ENCODE measurements around the gene MARK1. TPM values are rescaled to one million over a fixed set of nuclear protein-coding genes. Genes with fewer than 3 reads are reported as not detected.

Gene MARK1
- total and polyA plus RNA-seq, 2 of the 13 experiments (the other 11 are each of a cell fraction or from before 2014, with no cell fraction given) = not detected

GRCh38 chr1:220556641-220557040 lies 28.7 kb downstream of the MARK1 start:
- TF ChIP-seq CAMTA2 (CRISPR knock-in tag; IDR thresholded peaks at IDR 0.05; ENCODE audit: borderline replicate concordance) = no peak
- TF ChIP-seq MTF1 (CRISPR knock-in tag; IDR thresholded peaks at IDR 0.05) = no peak
- TF ChIP-seq MTA3 (CRISPR knock-in tag; IDR thresholded peaks at IDR 0.05) = no peak
- no peak for TF ChIP-seq GFI1 (CRISPR knock-in tag; IDR thresholded peaks at IDR 0.05; ENCODE audit: borderline replicate concordance)
- no peak for TF ChIP-seq SIX1 (CRISPR knock-in tag; IDR thresholded peaks at IDR 0.05; ENCODE audit: borderline replicate concordance)
- no peak for TF ChIP-seq ZNF333 (CRISPR knock-in tag; IDR thresholded peaks at IDR 0.05; ENCODE audit: borderline replicate concordance)
- Histone ChIP-seq H3K9me3 (ENCODE audit: low read length) (no peaks in the 10 kb centered on the region), H3K27ac (ENCODE audit: extremely low read length, insufficient read depth, low read length) (no peak overlapping the region), H3K4me3 (replicated peaks in 1 of 3; ENCODE audit: insufficient read depth in 1 of 3, low read depth in 2 of 3, low read length in 3 of 3) (no peak overlapping the region), H3K4me1 (ENCODE audit: insufficient read depth, low read length) (no peaks in the 10 kb centered on the region), H4K20me1 (ENCODE audit: insufficient read depth, low read length) (no peaks in the 10 kb centered on the region), H3K27me3 (ENCODE audit: control insufficient read depth in 1 of 2, insufficient read depth in 2 of 2, low read length in 2 of 2) (no peaks in the 10 kb centered on the region), H3K79me2 (ENCODE audit: insufficient read depth, low read length) (no peaks in the 10 kb centered on the region), H3K36me3 (replicated peaks in 1 of 2; ENCODE audit: control insufficient read depth in 1 of 2, insufficient read depth in 2 of 2, low read length in 2 of 2) (no peaks in the 10 kb centered on the region), H2AFZ (ENCODE audit: low read length) (no peak overlapping the region), H3K4me2 (ENCODE audit: low read depth, low read length) (no peak overlapping the region), H3K9ac (ENCODE audit: insufficient read depth, low read depth, low read length) (no peak overlapping the region)
- no TSS peak for BruUV-seq (replicated peaks)
- FAIRE-seq = no peak
- CTCF ChIA-PET (ENCODE audit: low intra/inter-chr PET ratio, low total read pairs) = no interaction called here
- in situ Hi-C loops (cut with HindIII; ENCODE audit: extremely low pct_ligation_motif_present, low pct_unique_long_range_greater_than_20kb) (no loop called here), intact Hi-C loops (cut with micrococcal nuclease; ENCODE audit: unreplicated experiment) (no loop called here)
- ATAC-seq = no peak
- POLR2A ChIA-PET = no interaction called here
- DNase-seq (ENCODE audit: low spot score) = no peak

GRCh38 chr1:220563564-220563963 lies 35.6 kb downstream of the MARK1 start:
- 0% methylated on average over 1 of the region's 1 CpG for WGBS (ENCODE audit: low lambda C conversion rate)
- Histone ChIP-seq H3K79me2 (ENCODE audit: insufficient read depth, low read length) (no peaks in the 10 kb centered on the region), H3K4me3 (replicated peaks in 1 of 3; ENCODE audit: insufficient read depth in 1 of 3, low read depth in 2 of 3, low read length in 3 of 3) (no peak overlapping the region), H2AFZ (ENCODE audit: low read length) (no peak overlapping the region), H4K20me1 (ENCODE audit: insufficient read depth, low read length) (no peaks in the 10 kb centered on the region), H3K9me3 (ENCODE audit: low read length) (no peaks in the 10 kb centered on the region), H3K27me3 (ENCODE audit: control insufficient read depth in 1 of 2, insufficient read depth in 2 of 2, low read length in 2 of 2) (no peaks in the 10 kb centered on the region), H3K27ac (ENCODE audit: extremely low read length, insufficient read depth, low read length) (no peak overlapping the region), H3K36me3 (replicated peaks in 1 of 2; ENCODE audit: control insufficient read depth in 1 of 2, insufficient read depth in 2 of 2, low read length in 2 of 2) (no peaks in the 10 kb centered on the region), H3K4me2 (ENCODE audit: low read depth, low read length) (no peak overlapping the region), H3K4me1 (ENCODE audit: insufficient read depth, low read length) (no peaks in the 10 kb centered on the region), H3K9ac (ENCODE audit: insufficient read depth, low read depth, low read length) (no peak overlapping the region)
- in situ Hi-C loops (cut with HindIII; ENCODE audit: extremely low pct_ligation_motif_present, low pct_unique_long_range_greater_than_20kb) = no loop called here
- DNase-seq (ENCODE audit: low spot score) (no peak), ATAC-seq (no peak), FAIRE-seq (no peak)
- no TSS peak for BruUV-seq (replicated peaks)
- intact Hi-C loops (cut with micrococcal nuclease; ENCODE audit: unreplicated experiment) = no loop called here
- CTCF ChIA-PET (ENCODE audit: low intra/inter-chr PET ratio, low total read pairs) = no interaction called here
- POLR2A ChIA-PET = no interaction called here
- TF ChIP-seq ZSCAN30 (CRISPR knock-in tag; IDR thresholded peaks at IDR 0.05) = no peak
- TF ChIP-seq JUND (CRISPR knock-in tag; IDR thresholded peaks at IDR 0.05) = no peak
- TF ChIP-seq, protein P1, sequence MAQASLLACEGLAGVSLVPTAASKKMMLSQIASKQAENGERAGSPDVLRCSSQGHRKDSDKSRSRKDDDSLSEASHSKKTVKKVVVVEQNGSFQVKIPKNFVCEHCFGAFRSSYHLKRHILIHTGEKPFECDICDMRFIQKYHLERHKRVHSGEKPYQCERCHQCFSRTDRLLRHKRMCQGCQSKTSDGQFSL (CRISPR knock-in tag; IDR thresholded peaks at IDR 0.05) = no peak
- TF ChIP-seq TMF1 (CRISPR knock-in tag; IDR thresholded peaks at IDR 0.05; ENCODE audit: low read depth) = no peak
- no peak for TF ChIP-seq REST (IDR thresholded peaks at IDR 0.05; ENCODE audit: borderline replicate concordance in 1 of 2, low read depth in 1 of 2, low read length in 2 of 2)
- no peak for TF ChIP-seq MAFK (conservative IDR thresholded peaks at IDR 0.05 in 1 of 2, IDR thresholded peaks at IDR 0.05 in 1 of 2; ENCODE audit: low read length in 2 of 2)
- no peak for TF ChIP-seq ZNF790 (CRISPR knock-in tag; IDR thresholded peaks at IDR 0.05; ENCODE audit: borderline replicate concordance)
- TF ChIP-seq POLR2A (IDR thresholded peaks at IDR 0.05; ENCODE audit: insufficient read depth in 1 of 2, low read depth in 2 of 2, low read length in 2 of 2) = no peak
- no peak for TF ChIP-seq ZNF644 (CRISPR knock-in tag; IDR thresholded peaks at IDR 0.05; ENCODE audit: low read depth)
